GM08714 (cell line): ENCODE results near the gene BRD8.
A peak's percentile ranks its signal among the peaks of the same experiment; 100 is the strongest.
"Not testable (repeated sequence)": the region's sequence is repeated elsewhere in the genome, so short reads cannot be mapped to it uniquely, and the experiment has no call there.

Source experiments
- H3K4me3 ChIP-seq: fragments of 200-500 bp; sonication (Bioruptor generic); 2 replicates; pipeline ENCODE4 v1.5.1; 2014; ENCODE audit warnings: mild to moderate bottlenecking, low read length, inconsistent platforms
- ZNF274 ChIP-seq: IDR thresholded peaks from 2 replicates; pipeline ENCODE4 v1.6.1; 2012; ENCODE audit warnings: mild to moderate bottlenecking, low read depth, low read length

The BRD8 gene

DNA sequence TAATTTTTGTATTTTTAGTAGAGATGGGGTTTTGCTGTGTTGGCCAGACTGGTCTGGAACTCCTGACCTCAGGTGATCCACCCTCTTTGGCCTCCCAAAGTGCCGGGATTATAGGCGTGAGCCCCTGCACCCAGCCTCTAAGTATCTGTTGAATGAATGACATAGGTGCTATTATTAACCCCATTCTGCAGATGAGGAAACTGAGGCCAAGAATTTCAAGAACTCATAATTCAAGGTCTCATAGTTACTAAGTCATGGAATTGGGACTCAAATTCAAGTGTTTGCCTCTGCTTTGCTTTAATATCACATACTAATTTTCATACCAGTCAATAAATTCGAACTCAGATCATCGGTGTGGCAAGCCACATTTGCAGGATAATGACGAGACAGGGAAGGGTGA lies 2.4 kb upstream of the BRD8 start:
- no peak overlapping the region for H3K4me3 ChIP-seq
- TF ChIP-seq ZNF274: no peak

DNA sequence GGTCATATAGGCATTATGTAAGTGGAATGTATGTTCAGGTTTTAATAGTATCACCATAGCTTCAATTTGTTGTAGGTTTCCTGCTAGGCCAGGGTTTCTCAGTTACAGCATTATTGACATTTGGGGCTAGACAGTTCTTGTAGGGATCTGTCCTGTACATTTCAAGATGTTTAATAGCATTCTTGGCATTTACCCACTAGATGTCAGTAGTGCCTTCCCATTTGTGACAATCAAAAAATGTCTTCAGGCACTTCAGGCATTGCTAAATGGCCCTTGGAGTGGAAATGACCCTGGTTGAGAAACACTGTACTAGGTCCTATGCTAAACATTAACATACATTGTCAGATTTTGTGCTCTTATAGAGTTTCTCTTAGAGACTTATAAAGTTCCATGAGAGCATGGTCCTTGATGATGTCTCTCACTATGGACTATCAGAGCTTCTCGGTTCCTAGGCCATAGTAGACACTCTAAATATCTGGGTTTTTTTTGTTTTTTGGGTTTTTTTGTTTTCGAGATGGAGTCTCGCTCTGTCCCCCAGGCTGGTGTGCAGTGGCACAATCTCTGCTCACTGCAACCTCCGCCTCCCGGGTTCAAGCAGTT lies 1.9 kb upstream of the BRD8 start:
- H3K4me3 ChIP-seq: peak overlapping the region; percentile 99; the same call in 1 of the 2 replicates
- TF ChIP-seq ZNF274: no peak

DNA sequence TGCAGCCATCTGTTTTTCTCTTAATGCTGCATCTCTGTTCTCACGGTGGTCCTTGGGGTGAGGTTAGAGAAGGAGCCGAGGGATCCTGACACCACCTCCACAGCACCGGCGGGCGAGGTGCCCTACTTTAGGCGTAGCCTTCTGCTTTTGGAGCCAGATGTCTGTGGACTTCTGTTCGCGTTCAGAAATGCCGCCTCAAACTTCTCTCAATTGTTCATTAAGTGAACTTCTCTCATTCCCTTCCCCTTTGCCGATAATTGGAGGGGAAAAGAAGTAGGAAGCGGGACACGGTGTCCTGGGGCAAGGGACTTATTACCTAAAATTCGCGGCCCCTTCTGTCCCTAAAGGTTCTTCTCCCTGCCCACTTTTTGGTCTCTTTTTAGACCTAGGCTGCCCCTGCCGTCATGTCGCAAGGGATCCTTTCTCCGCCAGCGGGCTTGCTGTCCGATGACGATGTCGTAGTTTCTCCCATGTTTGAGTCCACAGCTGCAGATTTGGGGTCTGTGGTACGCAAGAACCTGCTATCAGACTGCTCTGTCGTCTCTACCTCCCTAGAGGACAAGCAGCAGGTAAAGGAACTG lies 937 bp upstream of the BRD8 start:
- no peak for TF ChIP-seq ZNF274

DNA sequence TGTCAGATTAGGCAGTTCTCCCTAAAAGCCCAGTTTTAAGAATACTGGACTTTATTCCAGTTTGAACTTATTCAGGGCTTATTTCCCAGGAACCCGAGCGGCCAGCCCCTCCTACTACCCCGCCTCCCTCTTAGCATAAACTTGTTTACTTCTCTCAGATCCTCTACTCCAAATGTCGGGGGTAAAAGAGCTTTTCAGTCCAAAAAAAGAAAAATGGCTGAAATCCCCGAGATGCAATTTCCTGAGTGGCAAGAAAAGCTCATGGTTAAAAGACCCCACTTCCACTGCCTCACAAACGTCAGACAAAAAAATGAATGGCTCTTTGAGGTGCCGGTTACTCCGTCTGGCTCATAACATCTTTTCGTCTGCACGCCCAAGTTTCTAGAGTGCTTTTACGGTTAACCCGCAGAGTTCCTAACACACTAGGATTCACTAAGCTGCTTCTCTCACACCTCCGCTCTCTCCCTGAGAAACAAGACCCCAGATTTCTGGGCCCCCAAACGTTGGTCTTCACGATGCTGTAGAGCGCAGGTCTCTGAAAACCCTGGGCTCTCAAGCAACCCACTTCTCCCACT lies 402 bp downstream of the BRD8 start:
- no peak for TF ChIP-seq ZNF274
- H3K4me3 ChIP-seq: peak overlapping the region; percentile 99

More for the DNA sequence above, 937 bp upstream of the BRD8 start:
- peak overlapping the region; percentile 99 for H3K4me3 ChIP-seq

DNA sequence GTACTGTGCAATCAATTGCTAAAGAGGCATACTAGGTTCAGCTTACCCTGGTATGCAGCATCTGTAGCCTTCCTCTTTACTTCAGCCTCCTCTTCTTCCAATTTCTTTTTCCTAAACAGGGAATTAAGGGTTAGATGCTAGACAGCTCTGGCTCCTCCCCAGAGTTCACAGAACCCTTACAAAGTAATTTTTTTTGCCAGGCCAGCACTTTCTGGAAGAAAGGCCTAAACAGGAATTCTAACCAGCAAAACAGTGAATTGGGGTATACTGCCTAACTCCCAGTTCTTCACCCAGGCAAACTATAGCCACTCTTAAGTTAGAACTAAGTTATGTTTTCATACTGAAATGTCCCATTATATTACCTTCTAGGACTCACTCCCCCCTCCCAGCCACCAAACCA lies 8.1 kb downstream of the BRD8 start:
- no peak for TF ChIP-seq ZNF274

DNA sequence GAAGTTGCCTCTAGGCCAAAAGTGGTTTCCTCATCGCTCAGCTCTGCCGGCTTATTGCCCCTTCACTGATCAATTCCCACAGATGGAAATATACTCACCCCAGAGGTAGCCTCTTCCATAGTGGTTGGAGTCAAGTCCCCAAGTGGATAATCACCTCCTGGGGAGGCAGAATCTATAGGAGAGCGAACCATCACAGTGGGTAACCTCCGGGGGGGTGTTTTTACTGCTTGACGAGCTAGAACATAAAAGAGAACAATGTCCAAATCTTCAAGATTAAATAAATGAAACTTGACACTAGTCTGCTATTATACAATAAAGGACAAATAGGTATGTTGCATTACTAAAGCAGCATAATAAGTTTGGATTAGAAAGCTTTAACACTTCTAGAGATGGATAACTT lies 9.3 kb downstream of the BRD8 start:
- TF ChIP-seq ZNF274: no peak
- H3K4me3 ChIP-seq: no peak overlapping the region

More for the DNA sequence above, 8.1 kb downstream of the BRD8 start:
- H3K4me3 ChIP-seq: no peak overlapping the region

DNA sequence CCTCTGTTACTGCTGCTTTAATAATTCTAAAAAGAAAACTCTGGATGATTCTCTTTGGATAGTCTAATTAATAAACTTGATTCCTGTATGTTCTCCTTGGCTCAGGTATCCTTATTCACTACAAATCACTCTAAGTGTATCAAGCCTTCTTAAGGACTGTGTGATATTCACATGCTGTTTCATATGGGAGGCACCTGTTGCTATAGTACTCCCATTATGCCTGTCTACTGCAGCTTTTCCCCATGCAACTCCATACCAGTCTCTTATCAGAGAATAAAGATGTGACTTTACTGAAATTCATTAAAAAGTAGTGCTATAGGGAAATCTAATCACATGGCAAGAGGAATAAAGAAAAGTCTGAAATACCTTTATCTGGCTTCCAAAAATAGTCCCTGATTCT lies 14.7 kb downstream of the BRD8 start:
- TF ChIP-seq ZNF274: no peak

DNA sequence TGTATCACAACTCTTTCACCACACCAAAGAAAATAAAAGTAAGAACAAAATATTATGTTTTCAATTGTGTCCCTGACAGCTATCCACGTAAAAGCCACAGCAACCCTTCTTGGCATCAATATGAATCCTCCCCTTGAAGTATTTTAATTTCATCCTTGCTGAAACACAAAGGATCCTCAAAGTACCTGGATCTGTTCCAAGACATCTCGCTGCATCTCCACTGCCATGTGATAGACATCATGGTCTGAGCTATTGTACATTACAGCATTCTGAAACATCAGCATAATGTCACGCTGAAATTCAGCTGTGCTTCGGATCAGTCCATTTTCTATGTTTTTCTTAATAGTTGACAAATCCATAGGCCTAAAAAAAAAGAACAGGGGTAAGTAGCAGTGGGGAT lies 17.7 kb downstream of the BRD8 start:
- H3K4me3 ChIP-seq: no peak overlapping the region
- TF ChIP-seq ZNF274: no peak

More for the DNA sequence above, 14.7 kb downstream of the BRD8 start:
- no peak overlapping the region for H3K4me3 ChIP-seq

DNA sequence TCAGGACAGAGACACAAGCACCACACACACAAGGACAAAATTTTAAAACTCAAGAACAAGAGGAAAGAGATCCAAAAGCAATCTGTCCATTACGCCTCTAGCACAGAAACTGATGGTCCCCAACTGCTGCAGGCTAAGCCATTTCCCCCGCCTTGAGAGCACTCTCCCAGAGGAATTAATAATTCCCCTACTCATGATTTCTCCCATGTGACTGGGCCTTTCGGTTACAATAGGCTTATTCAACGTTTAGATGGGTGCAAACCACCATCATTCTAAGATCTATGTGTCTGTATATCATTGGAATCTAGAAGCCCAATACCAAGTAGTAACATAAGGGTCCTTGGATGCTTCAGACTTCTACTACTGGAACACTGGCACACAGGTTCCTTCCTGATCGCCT lies 18.8 kb downstream of the BRD8 start:
- TF ChIP-seq ZNF274: no peak
- H3K4me3 ChIP-seq: no peak overlapping the region

DNA sequence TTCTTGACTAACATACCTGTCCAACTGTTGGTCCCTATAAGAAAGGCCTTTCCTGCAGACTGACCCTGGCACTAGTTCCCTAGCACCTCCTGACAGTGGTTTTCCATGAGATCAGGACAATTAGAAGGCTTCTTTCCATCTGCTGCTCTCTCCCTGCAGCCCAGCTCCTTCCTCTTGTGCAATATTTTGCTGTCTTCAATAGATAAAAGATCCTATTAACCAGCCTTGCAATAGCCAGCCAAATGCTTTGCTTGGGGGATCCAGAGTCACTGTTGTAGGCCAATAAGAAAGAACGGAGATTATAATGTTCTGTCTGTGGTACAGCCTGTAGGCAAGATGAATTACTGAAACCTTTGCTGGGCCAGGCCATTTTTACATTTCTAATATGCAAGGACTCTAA lies 20.8 kb downstream of the BRD8 start:
- no peak overlapping the region for H3K4me3 ChIP-seq
- TF ChIP-seq ZNF274: no peak

DNA sequence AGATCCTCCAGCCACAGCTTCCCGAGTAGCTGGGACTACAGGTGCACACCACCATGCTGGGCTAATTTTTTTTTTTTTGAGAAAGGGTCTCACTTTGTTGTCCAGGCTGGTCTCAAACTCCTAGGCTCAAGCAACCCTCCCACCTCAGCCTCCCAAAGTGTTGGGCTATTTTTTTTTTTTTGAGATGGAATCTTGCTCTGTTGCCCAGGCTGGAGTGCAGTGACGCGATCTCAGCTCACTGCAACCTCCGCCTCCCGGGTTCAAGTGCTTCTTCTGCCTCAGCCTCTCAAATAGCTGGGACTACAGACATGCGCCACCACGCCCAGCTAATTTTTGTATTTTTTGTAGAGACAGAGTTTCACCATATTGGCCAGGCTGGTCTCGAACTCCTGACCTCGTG lies 22.5 kb downstream of the BRD8 start:
- H3K4me3 ChIP-seq: not testable (repeated sequence)

DNA sequence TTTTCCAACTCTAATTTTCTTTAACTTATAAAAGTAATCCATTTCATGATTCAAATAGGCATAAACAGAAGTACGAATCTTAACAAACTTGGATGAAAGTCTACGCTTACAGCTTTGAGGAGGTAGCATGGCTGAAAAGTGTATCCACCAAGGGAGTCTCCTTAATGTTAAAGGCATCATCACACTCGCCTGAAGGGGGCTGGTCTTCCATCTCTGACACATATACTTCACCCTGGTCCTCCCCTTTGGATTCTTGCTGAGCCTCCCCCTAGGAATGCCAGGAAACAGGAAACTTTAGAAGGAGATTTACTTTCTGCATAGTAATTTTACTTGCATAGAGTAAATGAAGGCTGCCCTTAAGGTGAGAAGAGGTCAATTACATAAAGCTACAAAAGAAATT lies 28.9 kb downstream of the BRD8 start:
- TF ChIP-seq ZNF274: no peak

DNA sequence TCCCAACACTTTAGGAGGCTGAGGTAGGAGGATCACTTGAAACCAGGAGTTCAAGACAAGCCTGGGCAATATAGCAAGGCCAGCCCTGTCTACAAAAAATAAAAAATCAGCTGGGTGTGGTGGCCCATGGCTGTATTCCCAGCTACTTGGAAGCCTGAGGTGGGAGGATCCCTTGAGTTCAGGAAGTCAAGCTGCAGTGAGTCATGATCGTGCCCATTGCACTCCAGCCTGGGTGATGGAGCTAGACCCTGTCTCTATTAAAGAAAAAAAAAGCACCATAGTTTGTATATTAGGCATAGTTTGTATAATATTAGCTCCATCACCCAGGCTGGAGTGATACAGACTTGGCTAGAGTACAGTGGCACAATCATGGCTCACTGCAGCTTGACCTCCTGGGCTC lies 29.6 kb downstream of the BRD8 start:
- no peak overlapping the region for H3K4me3 ChIP-seq
- TF ChIP-seq ZNF274: no peak

More for the DNA sequence above, 28.9 kb downstream of the BRD8 start:
- H3K4me3 ChIP-seq: no peak overlapping the region

DNA sequence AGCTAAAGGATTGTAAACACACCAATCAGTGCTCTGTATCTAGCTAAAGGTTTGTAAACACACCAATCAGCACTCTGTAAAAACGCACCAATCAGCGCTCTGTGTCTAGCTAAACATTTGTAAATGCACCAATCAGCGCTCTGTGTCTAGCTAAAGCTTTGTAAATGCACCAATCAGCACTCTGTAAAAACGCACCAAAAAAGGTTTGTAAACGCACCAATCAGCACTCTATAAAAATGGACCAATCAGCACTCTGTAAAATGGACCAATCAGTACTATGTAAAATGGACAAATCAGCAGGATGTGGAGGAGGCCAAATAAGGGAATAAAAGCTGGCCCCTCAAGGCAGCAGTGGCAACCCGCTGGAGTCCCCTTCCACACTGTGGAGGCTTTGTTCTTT lies 34.9 kb downstream of the BRD8 start:
- H3K4me3 ChIP-seq: not testable (repeated sequence)

DNA sequence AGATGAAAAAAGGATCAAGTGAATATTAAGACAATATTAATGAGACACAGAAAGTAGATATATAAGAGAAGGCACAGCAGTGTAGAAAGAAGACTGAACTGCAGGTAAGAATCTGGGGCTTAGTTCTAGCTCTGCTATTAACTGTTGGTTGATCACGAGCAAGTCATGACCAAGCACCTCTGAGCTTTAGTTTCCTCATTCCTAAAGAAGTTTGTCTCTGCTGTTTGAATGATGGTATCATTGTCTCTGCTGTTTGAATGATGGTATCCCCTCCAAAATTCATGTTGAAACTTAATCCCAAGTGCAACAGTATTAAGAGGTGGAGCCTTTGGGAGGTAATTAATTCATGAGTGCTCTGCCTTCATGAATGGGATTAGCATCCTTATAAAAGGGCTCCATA lies 36.7 kb downstream of the BRD8 start:
- no peak for TF ChIP-seq ZNF274
- H3K4me3 ChIP-seq: no peak overlapping the region

DNA sequence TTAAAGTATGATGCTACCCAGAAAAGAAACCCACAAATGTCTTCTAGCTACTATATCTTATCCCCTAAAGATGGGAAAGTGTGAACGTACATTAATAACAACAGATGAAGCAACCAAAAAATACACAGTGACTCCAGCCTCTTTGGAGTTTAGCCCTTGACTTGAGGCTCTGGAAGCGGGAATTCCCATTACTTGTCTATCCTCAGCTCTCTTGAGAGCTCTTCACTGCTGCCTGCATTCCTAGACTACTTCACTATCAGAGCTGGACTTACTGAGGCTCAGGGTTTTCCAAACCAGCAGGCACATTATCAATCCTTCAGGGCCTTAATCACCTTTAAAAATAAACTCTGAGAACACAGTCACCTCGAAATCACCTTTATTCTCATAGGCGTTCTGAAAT lies 38.2 kb downstream of the BRD8 start:
- H3K4me3 ChIP-seq: no peak overlapping the region
- TF ChIP-seq ZNF274: no peak

DNA sequence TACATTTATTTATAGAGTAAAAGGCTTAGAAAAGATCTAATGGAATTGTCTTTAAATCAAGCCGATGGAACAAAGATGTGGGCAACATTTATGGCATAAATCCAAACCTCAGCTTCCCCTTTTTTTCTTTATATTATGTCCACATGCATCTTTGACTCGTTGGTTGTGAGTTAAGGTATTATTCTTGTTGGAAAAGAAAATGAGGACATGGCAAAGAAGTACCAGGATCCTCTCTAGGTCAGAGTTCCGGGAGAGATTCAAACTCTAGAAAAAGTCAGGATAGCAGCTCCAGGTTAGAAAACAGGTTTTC lies 38.7 kb downstream of the BRD8 start:
- no peak overlapping the region for H3K4me3 ChIP-seq
- no peak for TF ChIP-seq ZNF274
